ENCODE measurements around the gene DDX6. TPM values are rescaled to one million over a fixed set of nuclear protein-coding genes. Genes with fewer than 3 reads are reported as not detected.
A peak's percentile ranks its signal among the peaks of the same experiment; 100 is the strongest.

Gene DDX6
- total and polyA plus RNA-seq, 4 donors = 11.3 to 98.4 (median 43.8) TPM

DNA sequence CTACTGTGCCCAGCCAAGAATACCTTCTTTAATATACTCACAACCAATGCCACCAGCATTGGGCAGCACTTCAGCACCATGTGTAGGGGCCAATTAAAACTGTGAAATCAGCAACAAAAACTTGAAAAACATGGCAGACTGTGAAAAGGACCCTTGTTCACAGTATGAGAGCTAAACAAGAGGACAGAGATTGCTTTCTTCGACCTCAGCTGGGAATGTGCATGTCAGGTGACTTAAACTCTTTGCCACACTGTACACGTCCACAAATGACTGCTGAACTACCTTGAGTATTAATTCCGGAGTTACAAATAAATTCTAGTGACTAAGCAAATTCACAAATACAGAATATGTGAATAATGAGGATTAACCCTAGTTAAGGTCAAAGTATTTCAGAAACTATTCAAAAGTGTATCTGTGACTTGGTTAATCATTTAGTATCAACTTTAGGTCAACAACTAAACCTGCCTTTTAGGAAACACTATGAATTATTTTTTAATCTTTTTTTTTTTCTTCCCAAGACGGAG lies 33.0 kb downstream of the DDX6 start:
- 40% methylated on average over 4 of the region's 4 CpGs for WGBS
- no peak overlapping the region for H3K27ac ChIP-seq (ENCODE audit: low read depth in 1 of 2, low read length in 2 of 2)
- TF ChIP-seq RXRA (IDR thresholded peaks at IDR 0.05) (peak in 1 of 2 donors; percentile 13), JUND (IDR thresholded peaks at IDR 0.05) (no peak), HNF4G (IDR thresholded peaks at IDR 0.05) (no peak)
- TF ChIP-seq, protein P1, sequence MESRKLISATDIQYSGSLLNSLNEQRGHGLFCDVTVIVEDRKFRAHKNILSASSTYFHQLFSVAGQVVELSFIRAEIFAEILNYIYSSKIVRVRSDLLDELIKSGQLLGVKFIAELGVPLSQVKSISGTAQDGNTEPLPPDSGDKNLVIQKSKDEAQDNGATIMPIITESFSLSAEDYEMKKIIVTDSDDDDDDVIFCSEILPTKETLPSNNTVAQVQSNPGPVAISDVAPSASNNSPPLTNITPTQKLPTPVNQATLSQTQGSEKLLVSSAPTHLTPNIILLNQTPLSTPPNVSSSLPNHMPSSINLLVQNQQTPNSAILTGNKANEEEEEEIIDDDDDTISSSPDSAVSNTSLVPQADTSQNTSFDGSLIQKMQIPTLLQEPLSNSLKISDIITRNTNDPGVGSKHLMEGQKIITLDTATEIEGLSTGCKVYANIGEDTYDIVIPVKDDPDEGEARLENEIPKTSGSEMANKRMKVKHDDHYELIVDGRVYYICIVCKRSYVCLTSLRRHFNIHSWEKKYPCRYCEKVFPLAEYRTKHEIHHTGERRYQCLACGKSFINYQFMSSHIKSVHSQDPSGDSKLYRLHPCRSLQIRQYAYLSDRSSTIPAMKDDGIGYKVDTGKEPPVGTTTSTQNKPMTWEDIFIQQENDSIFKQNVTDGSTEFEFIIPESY (IDR thresholded peaks at IDR 0.05) = no peak

DNA sequence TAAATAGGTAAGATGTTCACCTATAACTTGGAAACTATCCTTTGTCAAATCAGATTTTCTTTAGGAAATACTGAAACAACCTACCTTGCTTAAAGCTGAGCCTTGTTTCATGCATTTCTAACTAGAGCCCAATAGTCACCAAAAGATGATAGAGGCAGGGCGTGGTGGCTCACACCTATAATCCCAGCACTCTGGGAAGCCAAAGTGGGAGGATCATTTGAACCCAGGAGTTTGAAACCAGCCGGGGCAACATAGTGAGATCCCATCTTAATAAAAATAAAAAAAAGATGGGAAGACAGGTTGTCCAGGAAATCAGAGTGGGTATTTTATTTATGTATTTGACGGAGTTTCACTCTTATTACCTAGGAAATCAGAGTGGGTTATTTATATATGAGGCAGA lies 38.3 kb downstream of the DDX6 start:
- Histone ChIP-seq H3K36me3 (ENCODE audit: control insufficient read depth in 4 of 4, insufficient read depth in 3 of 4, low read depth in 1 of 4, low read length in 3 of 4) (peaks cover 11 to 35% (median 30%) of the 10 kb centered on the region in 4 donors), H3K9me3 (ENCODE audit: control insufficient read depth in 4 of 4, low read length in 3 of 4) (no peaks in the 10 kb centered on the region), H3K27me3 (ENCODE audit: control insufficient read depth in 4 of 4, insufficient read depth in 4 of 4, low read length in 3 of 4) (no peaks in the 10 kb centered on the region), H3K27ac (ENCODE audit: low read depth in 1 of 2, low read length in 2 of 2) (no peak overlapping the region), H3K9ac (ENCODE audit: low read depth in 1 of 2, low read length in 2 of 2) (no peak overlapping the region), H3K4me1 (ENCODE audit: control insufficient read depth in 4 of 4, insufficient read depth in 4 of 4, low read length in 3 of 4) (peaks cover 9 to 44% (median 37%) of the 10 kb centered on the region in 4 donors), H3K4me3 (ENCODE audit: low read depth in 1 of 3, low read length in 3 of 3) (no peak overlapping the region)
- no peak for DNase-seq (ENCODE audit: low spot score)
- 87% methylated on average over 3 of the region's 3 CpGs for WGBS
- TF ChIP-seq HNF4A (conservative IDR thresholded peaks at IDR 0.05) (no peak), HNF4G (IDR thresholded peaks at IDR 0.05) (no peak), RXRA (IDR thresholded peaks at IDR 0.05) (no peak), NR2F2 (IDR thresholded peaks at IDR 0.05) (no peak), SP1 (IDR thresholded peaks at IDR 0.05) (no peak), GABPA (IDR thresholded peaks at IDR 0.05 in 1 of 2, conservative IDR thresholded peaks at IDR 0.05 in 1 of 2) (no peak), FOXA1 (IDR thresholded peaks at IDR 0.05) (no peak), JUND (IDR thresholded peaks at IDR 0.05) (no peak), YY1 (IDR thresholded peaks at IDR 0.05) (no peak), TAF1 (conservative IDR thresholded peaks at IDR 0.05) (no peak), FOXA2 (IDR thresholded peaks at IDR 0.05) (no peak), RAD21 (IDR thresholded peaks at IDR 0.05) (no peak), EGR1 (IDR thresholded peaks at IDR 0.05; ENCODE audit: low read depth in 2 of 2) (no peak)
- TF ChIP-seq, protein P2, sequence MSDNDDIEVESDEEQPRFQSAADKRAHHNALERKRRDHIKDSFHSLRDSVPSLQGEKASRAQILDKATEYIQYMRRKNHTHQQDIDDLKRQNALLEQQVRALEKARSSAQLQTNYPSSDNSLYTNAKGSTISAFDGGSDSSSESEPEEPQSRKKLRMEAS (IDR thresholded peaks at IDR 0.05) = no peak
- TF ChIP-seq, protein P1 (IDR thresholded peaks at IDR 0.05) = no peak
- TF ChIP-seq, protein P3, sequence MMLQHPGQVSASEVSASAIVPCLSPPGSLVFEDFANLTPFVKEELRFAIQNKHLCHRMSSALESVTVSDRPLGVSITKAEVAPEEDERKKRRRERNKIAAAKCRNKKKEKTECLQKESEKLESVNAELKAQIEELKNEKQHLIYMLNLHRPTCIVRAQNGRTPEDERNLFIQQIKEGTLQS (IDR thresholded peaks at IDR 0.05) = no peak
- TF ChIP-seq, protein P4, sequence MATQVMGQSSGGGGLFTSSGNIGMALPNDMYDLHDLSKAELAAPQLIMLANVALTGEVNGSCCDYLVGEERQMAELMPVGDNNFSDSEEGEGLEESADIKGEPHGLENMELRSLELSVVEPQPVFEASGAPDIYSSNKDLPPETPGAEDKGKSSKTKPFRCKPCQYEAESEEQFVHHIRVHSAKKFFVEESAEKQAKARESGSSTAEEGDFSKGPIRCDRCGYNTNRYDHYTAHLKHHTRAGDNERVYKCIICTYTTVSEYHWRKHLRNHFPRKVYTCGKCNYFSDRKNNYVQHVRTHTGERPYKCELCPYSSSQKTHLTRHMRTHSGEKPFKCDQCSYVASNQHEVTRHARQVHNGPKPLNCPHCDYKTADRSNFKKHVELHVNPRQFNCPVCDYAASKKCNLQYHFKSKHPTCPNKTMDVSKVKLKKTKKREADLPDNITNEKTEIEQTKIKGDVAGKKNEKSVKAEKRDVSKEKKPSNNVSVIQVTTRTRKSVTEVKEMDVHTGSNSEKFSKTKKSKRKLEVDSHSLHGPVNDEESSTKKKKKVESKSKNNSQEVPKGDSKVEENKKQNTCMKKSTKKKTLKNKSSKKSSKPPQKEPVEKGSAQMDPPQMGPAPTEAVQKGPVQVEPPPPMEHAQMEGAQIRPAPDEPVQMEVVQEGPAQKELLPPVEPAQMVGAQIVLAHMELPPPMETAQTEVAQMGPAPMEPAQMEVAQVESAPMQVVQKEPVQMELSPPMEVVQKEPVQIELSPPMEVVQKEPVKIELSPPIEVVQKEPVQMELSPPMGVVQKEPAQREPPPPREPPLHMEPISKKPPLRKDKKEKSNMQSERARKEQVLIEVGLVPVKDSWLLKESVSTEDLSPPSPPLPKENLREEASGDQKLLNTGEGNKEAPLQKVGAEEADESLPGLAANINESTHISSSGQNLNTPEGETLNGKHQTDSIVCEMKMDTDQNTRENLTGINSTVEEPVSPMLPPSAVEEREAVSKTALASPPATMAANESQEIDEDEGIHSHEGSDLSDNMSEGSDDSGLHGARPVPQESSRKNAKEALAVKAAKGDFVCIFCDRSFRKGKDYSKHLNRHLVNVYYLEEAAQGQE (IDR thresholded peaks at IDR 0.05) = no peak
- TF ChIP-seq, protein P5, sequence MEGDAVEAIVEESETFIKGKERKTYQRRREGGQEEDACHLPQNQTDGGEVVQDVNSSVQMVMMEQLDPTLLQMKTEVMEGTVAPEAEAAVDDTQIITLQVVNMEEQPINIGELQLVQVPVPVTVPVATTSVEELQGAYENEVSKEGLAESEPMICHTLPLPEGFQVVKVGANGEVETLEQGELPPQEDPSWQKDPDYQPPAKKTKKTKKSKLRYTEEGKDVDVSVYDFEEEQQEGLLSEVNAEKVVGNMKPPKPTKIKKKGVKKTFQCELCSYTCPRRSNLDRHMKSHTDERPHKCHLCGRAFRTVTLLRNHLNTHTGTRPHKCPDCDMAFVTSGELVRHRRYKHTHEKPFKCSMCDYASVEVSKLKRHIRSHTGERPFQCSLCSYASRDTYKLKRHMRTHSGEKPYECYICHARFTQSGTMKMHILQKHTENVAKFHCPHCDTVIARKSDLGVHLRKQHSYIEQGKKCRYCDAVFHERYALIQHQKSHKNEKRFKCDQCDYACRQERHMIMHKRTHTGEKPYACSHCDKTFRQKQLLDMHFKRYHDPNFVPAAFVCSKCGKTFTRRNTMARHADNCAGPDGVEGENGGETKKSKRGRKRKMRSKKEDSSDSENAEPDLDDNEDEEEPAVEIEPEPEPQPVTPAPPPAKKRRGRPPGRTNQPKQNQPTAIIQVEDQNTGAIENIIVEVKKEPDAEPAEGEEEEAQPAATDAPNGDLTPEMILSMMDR (IDR thresholded peaks at IDR 0.05; ENCODE audit: low read depth, low read length, missing input control) = no peak

More for the DNA sequence above, 33.0 kb downstream of the DDX6 start:
- H3K9ac ChIP-seq (ENCODE audit: low read depth in 1 of 2, low read length in 2 of 2) = no peak overlapping the region
- peaks cover 27 to 65% (median 55%) of the 10 kb centered on the region in 4 donors for H3K36me3 ChIP-seq (ENCODE audit: control insufficient read depth in 4 of 4, insufficient read depth in 3 of 4, low read depth in 1 of 4, low read length in 3 of 4)
- no peak overlapping the region for H3K4me3 ChIP-seq (ENCODE audit: low read depth in 1 of 3, low read length in 3 of 3)
- peaks cover 5 to 12% (median 9%) of the 10 kb centered on the region in 4 donors for H3K4me1 ChIP-seq (ENCODE audit: control insufficient read depth in 4 of 4, insufficient read depth in 4 of 4, low read length in 3 of 4)
- DNase-seq (ENCODE audit: low spot score) = no peak
- no peaks in the 10 kb centered on the region for H3K9me3 ChIP-seq (ENCODE audit: control insufficient read depth in 4 of 4, low read length in 3 of 4)
- no peaks in the 10 kb centered on the region for H3K27me3 ChIP-seq (ENCODE audit: control insufficient read depth in 4 of 4, insufficient read depth in 4 of 4, low read length in 3 of 4)

Data from liver (tissue), 9 donors.